ENCODE measurements around the gene ZNF408. TPM values are rescaled to one million over a fixed set of nuclear protein-coding genes. Genes with fewer than 3 reads are reported as not detected.

ZNF408 gene
- total and polyA plus RNA-seq, 2 of the 13 experiments (the other 11 are each of a cell fraction or from before 2014, with no cell fraction given), result 11.2 to 12.5 TPM

DNA sequence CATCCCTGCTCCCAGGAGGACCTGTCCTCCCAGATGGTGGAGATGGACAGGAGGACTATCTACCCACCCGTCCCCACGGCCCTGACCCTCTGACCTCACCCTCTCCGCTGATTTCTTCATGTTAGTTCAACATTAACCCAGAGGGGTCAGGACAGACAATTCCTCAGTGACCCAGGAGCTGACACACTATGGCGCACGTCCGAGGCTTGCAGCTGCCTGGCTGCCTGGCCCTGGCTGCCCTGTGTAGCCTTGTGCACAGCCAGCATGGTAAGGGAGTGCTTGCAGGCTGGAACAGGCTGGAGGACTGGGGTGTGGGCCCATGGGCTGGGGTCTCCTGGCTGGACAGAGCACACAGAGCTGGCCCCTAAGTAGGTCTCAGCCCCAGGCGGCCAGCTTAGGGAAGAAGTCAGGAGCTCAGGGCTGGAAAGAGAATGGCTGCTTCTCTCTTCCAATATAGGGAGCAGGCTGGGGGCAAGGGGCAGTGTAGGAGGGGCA is 18.3 kb downstream of the ZNF408 start, which contains the start of gene F2 (continued):
- TF ChIP-seq, protein P1, sequence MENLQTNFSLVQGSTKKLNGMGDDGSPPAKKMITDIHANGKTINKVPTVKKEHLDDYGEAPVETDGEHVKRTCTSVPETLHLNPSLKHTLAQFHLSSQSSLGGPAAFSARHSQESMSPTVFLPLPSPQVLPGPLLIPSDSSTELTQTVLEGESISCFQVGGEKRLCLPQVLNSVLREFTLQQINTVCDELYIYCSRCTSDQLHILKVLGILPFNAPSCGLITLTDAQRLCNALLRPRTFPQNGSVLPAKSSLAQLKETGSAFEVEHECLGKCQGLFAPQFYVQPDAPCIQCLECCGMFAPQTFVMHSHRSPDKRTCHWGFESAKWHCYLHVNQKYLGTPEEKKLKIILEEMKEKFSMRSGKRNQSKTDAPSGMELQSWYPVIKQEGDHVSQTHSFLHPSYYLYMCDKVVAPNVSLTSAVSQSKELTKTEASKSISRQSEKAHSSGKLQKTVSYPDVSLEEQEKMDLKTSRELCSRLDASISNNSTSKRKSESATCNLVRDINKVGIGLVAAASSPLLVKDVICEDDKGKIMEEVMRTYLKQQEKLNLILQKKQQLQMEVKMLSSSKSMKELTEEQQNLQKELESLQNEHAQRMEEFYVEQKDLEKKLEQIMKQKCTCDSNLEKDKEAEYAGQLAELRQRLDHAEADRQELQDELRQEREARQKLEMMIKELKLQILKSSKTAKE (CRISPR knock-in tag; IDR thresholded peaks at IDR 0.05; ENCODE audit: borderline replicate concordance), result peak; percentile 87
- TF ChIP-seq NCOA1 (CRISPR knock-in tag; IDR thresholded peaks at IDR 0.05) (no peak), FOXP1 (IDR thresholded peaks at IDR 0.05) (no peak), FOXP1 (CRISPR knock-in tag; IDR thresholded peaks at IDR 0.05) (peak; percentile 65; the same call in 1 of the 2 replicates), ZNF383 (CRISPR knock-in tag; IDR thresholded peaks at IDR 0.05; ENCODE audit: borderline replicate concordance) (no peak), ZBTB7A (CRISPR knock-in tag; IDR thresholded peaks at IDR 0.05) (peak; percentile 90), KDM5B (CRISPR knock-in tag; IDR thresholded peaks at IDR 0.05; ENCODE audit: borderline replicate concordance) (no peak), ZFX (CRISPR knock-in tag; IDR thresholded peaks at IDR 0.05; ENCODE audit: low read depth) (peak; percentile 52), PITX1 (CRISPR knock-in tag; IDR thresholded peaks at IDR 0.05) (peak; percentile 87), ZNF441 (CRISPR knock-in tag; IDR thresholded peaks at IDR 0.05; ENCODE audit: borderline replicate concordance) (peak; percentile 65; the same call in 1 of the 2 replicates), ATF7 (IDR thresholded peaks at IDR 0.05) (no peak), ATF7 (CRISPR knock-in tag; IDR thresholded peaks at IDR 0.05) (peak; percentile 34), ZNF430 (CRISPR knock-in tag; IDR thresholded peaks at IDR 0.05) (peak; percentile 70; the same call in 1 of the 2 replicates), NFE2 (CRISPR knock-in tag; IDR thresholded peaks at IDR 0.05) (no peak), POLR2AphosphoS2 (IDR thresholded peaks at IDR 0.05; ENCODE audit: low read depth, low read length) (0 out of 2 replicates have a peak, but pooled peaks have one; percentile 62)
- TF ChIP-seq, protein P2, sequence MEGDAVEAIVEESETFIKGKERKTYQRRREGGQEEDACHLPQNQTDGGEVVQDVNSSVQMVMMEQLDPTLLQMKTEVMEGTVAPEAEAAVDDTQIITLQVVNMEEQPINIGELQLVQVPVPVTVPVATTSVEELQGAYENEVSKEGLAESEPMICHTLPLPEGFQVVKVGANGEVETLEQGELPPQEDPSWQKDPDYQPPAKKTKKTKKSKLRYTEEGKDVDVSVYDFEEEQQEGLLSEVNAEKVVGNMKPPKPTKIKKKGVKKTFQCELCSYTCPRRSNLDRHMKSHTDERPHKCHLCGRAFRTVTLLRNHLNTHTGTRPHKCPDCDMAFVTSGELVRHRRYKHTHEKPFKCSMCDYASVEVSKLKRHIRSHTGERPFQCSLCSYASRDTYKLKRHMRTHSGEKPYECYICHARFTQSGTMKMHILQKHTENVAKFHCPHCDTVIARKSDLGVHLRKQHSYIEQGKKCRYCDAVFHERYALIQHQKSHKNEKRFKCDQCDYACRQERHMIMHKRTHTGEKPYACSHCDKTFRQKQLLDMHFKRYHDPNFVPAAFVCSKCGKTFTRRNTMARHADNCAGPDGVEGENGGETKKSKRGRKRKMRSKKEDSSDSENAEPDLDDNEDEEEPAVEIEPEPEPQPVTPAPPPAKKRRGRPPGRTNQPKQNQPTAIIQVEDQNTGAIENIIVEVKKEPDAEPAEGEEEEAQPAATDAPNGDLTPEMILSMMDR (CRISPR knock-in tag; IDR thresholded peaks at IDR 0.05), result no peak
- TF ChIP-seq, protein P3, sequence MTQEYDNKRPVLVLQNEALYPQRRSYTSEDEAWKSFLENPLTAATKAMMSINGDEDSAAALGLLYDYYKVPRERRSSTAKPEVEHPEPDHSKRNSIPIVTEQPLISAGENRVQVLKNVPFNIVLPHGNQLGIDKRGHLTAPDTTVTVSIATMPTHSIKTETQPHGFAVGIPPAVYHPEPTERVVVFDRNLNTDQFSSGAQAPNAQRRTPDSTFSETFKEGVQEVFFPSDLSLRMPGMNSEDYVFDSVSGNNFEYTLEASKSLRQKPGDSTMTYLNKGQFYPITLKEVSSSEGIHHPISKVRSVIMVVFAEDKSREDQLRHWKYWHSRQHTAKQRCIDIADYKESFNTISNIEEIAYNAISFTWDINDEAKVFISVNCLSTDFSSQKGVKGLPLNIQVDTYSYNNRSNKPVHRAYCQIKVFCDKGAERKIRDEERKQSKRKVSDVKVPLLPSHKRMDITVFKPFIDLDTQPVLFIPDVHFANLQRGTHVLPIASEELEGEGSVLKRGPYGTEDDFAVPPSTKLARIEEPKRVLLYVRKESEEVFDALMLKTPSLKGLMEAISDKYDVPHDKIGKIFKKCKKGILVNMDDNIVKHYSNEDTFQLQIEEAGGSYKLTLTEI (CRISPR knock-in tag; conservative IDR thresholded peaks at IDR 0.05), result no peak
- TF ChIP-seq, protein P4, sequence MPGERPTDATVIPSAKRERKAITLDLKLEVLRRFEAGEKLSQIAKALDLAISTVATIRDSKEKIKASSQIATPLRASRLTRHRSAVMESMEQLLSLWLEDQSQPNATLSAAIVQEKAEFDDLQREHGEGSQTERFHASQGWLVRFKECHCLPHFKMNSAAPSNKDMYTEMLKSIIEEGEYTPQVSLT (CRISPR knock-in tag; IDR thresholded peaks at IDR 0.05; ENCODE audit: borderline replicate concordance, low read depth), result no peak
- TF ChIP-seq, protein P5, sequence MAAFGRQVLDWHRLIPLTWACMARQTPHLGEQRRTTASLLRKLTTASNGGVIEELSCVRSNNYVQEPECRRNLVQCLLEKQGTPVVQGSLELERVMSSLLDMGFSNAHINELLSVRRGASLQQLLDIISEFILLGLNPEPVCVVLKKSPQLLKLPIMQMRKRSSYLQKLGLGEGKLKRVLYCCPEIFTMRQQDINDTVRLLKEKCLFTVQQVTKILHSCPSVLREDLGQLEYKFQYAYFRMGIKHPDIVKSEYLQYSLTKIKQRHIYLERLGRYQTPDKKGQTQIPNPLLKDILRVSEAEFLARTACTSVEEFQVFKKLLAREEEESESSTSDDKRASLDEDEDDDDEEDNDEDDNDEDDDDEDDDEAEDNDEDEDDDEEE (CRISPR knock-in tag; IDR thresholded peaks at IDR 0.05), result no peak
- TF ChIP-seq, protein P6, sequence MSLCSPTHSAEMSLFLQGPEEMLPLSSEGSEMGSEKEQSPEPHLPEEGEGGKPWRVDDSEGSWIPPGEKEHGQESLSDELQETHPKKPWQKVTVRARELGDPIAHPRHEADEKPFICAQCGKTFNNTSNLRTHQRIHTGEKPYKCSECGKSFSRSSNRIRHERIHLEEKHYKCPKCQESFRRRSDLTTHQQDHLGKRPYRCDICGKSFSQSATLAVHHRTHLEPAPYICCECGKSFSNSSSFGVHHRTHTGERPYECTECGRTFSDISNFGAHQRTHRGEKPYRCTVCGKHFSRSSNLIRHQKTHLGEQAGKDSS (CRISPR knock-in tag; IDR thresholded peaks at IDR 0.05; ENCODE audit: borderline replicate concordance, low read depth), result no peak
- TF ChIP-seq, protein P7, sequence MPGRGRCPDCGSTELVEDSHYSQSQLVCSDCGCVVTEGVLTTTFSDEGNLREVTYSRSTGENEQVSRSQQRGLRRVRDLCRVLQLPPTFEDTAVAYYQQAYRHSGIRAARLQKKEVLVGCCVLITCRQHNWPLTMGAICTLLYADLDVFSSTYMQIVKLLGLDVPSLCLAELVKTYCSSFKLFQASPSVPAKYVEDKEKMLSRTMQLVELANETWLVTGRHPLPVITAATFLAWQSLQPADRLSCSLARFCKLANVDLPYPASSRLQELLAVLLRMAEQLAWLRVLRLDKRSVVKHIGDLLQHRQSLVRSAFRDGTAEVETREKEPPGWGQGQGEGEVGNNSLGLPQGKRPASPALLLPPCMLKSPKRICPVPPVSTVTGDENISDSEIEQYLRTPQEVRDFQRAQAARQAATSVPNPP (CRISPR knock-in tag; IDR thresholded peaks at IDR 0.05), result peak; percentile 77
